ENCODE data around the gene IMP3.

DNA sequence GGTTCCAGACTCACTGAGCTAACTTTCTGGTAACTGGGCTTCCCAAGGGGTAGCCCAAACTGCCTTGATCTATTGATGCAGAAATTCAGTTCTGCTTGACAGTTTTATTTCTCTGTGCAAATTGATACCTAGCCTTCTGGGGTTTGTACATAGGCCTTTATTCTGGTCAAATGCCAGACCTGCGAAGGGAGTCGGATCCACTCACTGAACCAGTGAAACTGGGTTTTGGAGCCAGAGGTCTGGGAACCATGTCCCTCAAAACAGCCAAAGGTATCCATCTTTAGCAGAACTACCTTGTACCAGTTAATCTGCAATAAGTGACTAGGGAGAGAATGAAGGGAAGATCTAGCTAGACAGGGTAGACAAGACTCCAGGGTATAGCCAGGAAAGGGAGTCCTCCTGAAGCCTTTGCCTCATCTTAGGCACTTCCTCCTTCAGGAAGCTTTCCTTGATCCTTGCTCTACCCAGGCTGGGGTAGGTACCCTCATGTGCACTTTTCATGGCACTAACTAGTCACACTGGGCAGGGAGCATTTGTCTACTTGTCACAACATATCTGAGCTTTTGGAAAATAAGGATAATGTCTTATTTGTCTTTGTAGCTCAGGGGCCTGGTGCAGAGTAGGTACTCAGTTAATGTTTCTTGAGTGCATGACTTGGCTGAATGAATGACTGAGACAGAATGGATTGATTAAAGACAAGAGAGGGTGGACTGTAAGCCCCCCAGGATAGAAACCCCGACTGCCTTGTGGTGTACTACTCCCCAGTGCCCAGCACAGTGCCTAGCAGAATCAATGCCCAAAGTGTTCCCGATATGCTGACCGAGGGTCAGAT lies 6.3 kb upstream of the IMP3 start:
- TF ChIP-seq POLR2A (IDR thresholded peaks at IDR 0.05; ENCODE audit: low read length) (no peak), GATA1 (IDR thresholded peaks at IDR 0.05; ENCODE audit: low read depth, low read length) (no peak)

Measured in erythroblast (primary cell).